Medulla oblongata (tissue), 1 donor: ENCODE results near the gene REC8.
"Not testable (repeated sequence)": the region's sequence is repeated elsewhere in the genome, so short reads cannot be mapped to it uniquely, and the experiment has no call there.

Experiments
- DNase-seq: peaks from one replicate; pipeline ENCODE4 v3.0.0-alpha.2; 2015; ENCODE audit errors: extremely low spot score

REC8 gene

GRCh38 chr14:24183014-24183481, 11.2 kb downstream of the REC8 start:
- no peak for DNase-seq

- DNase-seq = no peak
Observed at GRCh38 chr14:24184104-24184970, 12.5 kb downstream of the REC8 start.

GRCh38 chr14:24185026-24185425, 13.1 kb downstream of the REC8 start:
- no peak for DNase-seq

- DNase-seq = no peak
Observed at GRCh38 chr14:24185741-24186140, 13.9 kb downstream of the REC8 start.

- no peak for DNase-seq
Observed at GRCh38 chr14:24186831-24187538, 15.1 kb downstream of the REC8 start.

- DNase-seq = no peak
Observed at GRCh38 chr14:24187539-24187915, 15.6 kb downstream of the REC8 start.

GRCh38 chr14:24188251-24189058, 16.6 kb downstream of the REC8 start, which contains the start of gene IPO4:
IPO4 (minus strand) TSS chr14:24188816; CDS start chr14:24188787, 29 bp downstream.
- DNase-seq = peak; percentile 96

- no peak for DNase-seq
Observed at GRCh38 chr14:24189059-24189375, 17.1 kb downstream of the REC8 start.

GRCh38 chr14:24189460-24189859, 17.6 kb downstream of the REC8 start:
- DNase-seq = no peak

GRCh38 chr14:24190416-24190815, 18.5 kb downstream of the REC8 start:
- DNase-seq = no peak

- DNase-seq = no peak
Observed at GRCh38 chr14:24192933-24193332, 21.1 kb downstream of the REC8 start.

- no peak for DNase-seq
Observed at GRCh38 chr14:24194186-24194872, 22.4 kb downstream of the REC8 start.

GRCh38 chr14:24194873-24195185, 22.9 kb downstream of the REC8 start:
- no peak for DNase-seq

GRCh38 chr14:24195186-24196070, 23.5 kb downstream of the REC8 start, which contains the start of gene TM9SF1:
TM9SF1 (minus strand) TSS chr14:24195441; CDS start chr14:24195019, 422 bp downstream.
- peak; percentile 88 for DNase-seq

- DNase-seq = no peak
Observed at GRCh38 chr14:24196071-24197055, 24.5 kb downstream of the REC8 start.

GRCh38 chr14:24197056-24197450, 25.2 kb downstream of the REC8 start:
- no peak for DNase-seq

- no peak for DNase-seq
Observed at GRCh38 chr14:24198814-24199524, 27.1 kb downstream of the REC8 start.

- not testable (repeated sequence) for DNase-seq
Observed at GRCh38 chr14:24202538-24202937, 30.7 kb downstream of the REC8 start.
